Measurements from ENCODE around the gene PIP5K1C.
"Not testable (repeated sequence)": the region's sequence is repeated elsewhere in the genome, so short reads cannot be mapped to it uniquely, and the experiment has no call there.

Gene PIP5K1C

DNA sequence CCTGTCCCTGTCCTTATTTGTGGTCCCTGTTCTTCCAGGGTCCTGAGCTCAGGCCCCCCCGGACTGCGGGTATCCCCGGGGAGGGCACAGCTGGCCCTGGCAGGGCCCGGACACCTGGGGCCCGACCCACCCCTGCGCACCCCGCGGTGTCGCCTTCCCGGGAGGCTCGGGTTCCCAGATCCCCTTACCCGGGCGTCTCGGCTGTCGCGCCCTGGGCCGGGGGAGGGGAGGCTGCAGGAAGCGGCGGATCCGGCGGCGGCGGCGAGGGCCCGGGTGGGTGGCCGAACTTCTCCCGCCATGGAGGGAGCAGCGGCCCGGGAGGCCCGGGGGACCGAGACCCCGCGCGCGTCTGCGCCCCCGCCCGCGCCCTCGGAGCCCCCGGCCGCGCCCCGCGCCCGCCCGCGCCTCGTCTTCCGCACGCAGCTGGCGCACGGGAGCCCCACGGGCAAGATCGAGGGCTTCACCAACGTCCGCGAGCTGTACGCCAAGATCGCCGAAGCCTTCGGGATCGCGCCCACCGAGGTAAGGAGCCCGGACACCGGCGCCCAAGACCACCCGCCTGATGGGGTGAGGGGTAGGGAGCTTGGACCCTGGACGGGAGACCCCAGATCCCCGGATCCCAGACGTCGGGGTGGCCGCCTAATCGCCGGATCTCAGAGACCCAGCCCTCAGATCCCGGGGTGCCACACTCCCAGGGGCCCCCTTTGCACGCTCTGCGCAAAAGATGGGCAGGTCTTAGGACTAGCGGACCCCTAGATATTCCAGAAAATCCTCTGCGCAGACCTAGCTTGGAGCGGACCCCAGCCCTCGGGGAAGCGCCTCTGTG lies 114.8 kb downstream of the PIP5K1C start, which contains the start of gene GIPC3:
Gene GIPC3 (plus strand): TSS at position 178 of the 826 bp plus-strand sequence. CDS start 120 bp downstream, at position 298.
- no peak for DNase-seq

DNA sequence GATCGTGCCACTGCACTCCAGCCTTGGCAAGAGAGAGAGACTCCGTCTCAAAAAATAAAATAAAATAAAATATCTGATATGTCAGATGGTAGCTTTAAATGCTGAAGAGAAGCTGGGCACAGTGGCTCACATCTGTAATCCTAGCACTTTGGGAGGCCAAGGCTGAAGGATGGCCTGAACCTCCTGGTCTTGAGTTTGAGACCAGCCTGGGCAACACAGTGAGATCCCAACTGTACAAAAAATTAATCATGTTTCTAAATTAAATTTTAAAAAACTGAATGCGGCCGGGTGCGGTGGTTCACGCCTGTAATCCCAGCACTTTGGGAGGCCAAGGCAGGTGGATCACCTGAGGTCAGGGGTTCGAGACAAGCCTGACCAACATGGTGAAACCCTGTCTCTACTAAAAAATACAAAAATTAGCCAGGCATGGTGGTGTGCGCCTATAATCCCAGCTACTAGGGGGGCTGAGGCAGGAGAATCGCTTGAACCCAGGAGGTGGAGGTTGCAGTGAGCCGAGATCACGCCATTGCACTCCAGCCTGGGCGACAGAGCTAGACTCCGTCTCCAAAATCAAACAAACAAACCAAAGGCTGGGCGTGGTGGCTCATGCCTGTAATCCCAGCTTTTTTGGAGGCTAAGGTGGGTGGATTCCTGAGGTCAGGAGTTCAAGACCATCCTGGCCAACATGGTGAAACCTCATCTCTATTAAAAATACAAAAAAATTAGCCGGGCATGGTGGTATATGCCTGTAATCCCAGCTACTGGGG lies 116.0 kb downstream of the PIP5K1C start:
- DNase-seq = not testable (repeated sequence)

DNA sequence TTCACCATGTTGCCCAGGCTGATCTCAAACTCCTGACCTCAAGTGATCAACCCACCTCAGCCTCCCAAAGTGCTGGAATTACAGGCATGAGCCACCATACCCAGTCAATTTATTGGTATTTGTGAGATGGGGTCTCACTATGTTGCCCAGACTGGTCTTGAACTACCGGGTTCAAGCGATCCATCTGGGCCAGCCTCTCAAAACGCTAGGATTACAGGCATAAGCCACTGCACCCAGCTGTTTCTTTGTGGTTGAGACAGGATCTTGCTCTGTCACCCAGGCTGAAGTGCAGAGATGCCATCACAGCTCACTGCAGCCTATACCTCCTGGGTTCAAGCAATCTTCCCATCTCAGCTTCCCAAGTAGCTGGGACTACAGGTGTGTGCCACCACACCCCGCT lies 118.5 kb downstream of the PIP5K1C start:
- not testable (repeated sequence) for DNase-seq

Data from fibroblast of skin of scalp (primary cell).